Measurements from ENCODE around the gene MED26.

MED26 gene

DNA sequence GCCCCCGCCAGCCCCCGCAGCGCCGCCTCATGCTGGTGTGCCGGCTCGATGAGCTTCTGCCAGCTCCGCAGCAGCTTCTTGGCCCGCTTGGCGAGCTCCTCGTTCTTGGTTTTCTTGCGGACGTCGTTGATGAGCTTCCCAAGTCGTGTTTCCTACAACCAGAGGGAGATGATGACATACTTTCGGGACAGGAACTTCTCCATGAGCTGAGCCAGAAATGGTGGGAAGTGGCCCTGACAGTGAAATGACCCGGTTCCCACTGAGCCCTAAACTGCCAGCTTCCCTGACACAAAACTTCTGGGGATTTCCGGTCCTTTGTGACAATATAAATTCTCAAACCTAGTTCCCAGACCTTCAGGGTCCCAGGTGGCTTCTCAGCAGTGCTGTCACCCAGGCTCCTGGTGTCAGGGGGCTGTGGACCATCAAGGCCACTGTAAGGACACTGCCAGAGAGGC is 50.4 kb downstream of the MED26 start (continued):
- no peak for TF ChIP-seq ZNF544 (tag by site-specific recombination; IDR thresholded peaks at IDR 0.05)
- TF ChIP-seq, protein P1, sequence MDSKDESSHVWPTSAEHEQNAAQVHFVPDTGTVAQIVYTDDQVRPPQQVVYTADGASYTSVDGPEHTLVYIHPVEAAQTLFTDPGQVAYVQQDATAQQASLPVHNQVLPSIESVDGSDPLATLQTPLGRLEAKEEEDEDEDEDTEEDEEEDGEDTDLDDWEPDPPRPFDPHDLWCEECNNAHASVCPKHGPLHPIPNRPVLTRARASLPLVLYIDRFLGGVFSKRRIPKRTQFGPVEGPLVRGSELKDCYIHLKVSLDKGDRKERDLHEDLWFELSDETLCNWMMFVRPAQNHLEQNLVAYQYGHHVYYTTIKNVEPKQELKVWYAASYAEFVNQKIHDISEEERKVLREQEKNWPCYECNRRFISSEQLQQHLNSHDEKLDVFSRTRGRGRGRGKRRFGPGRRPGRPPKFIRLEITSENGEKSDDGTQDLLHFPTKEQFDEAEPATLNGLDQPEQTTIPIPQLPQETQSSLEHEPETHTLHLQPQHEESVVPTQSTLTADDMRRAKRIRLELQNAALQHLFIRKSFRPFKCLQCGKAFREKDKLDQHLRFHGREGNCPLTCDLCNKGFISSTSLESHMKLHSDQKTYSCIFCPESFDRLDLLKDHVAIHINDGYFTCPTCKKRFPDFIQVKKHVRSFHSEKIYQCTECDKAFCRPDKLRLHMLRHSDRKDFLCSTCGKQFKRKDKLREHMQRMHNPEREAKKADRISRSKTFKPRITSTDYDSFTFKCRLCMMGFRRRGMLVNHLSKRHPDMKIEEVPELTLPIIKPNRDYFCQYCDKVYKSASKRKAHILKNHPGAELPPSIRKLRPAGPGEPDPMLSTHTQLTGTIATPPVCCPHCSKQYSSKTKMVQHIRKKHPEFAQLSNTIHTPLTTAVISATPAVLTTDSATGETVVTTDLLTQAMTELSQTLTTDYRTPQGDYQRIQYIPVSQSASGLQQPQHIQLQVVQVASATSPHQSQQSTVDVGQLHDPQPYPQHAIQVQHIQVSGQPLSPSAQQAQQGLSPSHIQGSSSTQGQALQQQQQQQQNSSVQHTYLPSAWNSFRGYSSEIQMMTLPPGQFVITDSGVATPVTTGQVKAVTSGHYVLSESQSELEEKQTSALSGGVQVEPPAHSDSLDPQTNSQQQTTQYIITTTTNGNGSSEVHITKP (tag by site-specific recombination; IDR thresholded peaks at IDR 0.05): no peak

DNA sequence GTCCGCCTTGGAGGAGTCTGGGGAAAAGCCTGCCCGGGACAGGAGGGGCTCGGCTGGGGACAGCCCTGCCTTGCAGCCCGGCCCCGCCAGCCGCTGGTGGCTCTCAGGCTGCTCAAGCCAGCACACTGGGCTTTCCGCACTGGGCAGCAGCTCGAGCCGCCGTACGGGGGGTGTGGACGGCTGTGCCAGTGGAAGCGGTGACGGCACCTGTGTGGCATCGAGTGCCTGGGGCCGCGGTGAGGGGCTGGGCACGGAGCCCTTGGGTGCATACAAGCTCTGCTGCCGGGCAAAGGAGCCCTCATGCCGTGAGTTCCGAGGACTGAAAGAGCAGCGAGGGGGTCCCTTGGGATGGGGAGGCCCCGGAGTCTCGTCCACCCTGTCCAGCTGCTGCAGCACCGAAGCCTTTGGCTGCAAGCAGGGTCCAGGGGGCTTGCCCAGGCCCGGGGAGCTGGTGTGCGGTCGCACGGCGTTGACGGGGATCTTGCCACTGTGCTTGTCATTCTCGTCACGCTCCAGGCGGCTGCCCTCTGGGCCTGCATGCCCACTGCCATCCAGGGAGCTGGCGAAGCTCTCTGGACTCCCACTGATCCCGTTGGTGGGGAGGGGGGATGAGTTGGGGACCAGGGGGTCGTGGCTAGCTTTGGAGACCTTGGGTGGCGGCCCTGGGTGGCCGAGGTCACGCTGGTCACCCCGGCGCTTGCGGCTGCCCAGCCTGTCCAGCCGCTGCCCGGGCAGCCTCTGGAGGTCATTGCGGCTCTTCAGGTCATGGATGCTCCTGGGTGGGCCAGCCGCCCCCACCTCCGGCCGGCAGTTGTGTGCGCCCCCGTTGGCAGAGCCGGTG is 51.1 kb downstream of the MED26 start:
- ChIA-PET POLR2A (no interaction called here), CTCF (no interaction called here)
- H3K4me3 ChIP-seq (ENCODE audit: low read depth, low read length): no peak overlapping the region
- TF ChIP-seq ZNF112 (tag by site-specific recombination; IDR thresholded peaks at IDR 0.05) (no peak), ZNF416 (tag by site-specific recombination; IDR thresholded peaks at IDR 0.05) (no peak), ZNF10 (tag by site-specific recombination; IDR thresholded peaks at IDR 0.05) (no peak), BCL11A (tag by site-specific recombination; IDR thresholded peaks at IDR 0.05; ENCODE audit: low read depth) (no peak)
- TF ChIP-seq, protein P2, sequence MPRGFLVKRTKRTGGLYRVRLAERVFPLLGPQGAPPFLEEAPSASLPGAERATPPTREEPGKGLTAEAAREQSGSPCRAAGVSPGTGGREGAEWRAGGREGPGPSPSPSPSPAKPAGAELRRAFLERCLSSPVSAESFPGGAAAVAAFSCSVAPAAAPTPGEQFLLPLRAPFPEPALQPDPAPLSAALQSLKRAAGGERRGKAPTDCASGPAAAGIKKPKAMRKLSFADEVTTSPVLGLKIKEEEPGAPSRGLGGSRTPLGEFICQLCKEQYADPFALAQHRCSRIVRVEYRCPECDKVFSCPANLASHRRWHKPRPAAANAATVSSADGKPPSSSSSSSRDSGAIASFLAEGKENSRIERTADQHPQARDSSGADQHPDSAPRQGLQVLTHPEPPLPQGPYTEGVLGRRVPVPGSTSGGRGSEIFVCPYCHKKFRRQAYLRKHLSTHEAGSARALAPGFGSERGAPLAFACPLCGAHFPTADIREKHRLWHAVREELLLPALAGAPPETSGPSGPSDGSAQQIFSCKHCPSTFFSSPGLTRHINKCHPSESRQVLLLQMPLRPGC (tag by site-specific recombination; IDR thresholded peaks at IDR 0.05): no peak
- H3K9me3 ChIP-seq (ENCODE audit: control insufficient read depth, insufficient read depth, low read depth, low read length): no peaks in the 10 kb centered on the region
- no peaks in the 10 kb centered on the region for H3K4me1 ChIP-seq (ENCODE audit: control insufficient read depth, insufficient read depth, low read length)
- no peak overlapping the region for H3K27ac ChIP-seq (ENCODE audit: extremely low read depth, low read depth, low read length)
- H3K36me3 ChIP-seq (ENCODE audit: control insufficient read depth in 2 of 2, insufficient read depth in 1 of 2, low read length in 2 of 2): peaks cover 0 to 52% of the 10 kb centered on the region in 2 experiments; a peak in 1 of 3 replicates

DNA sequence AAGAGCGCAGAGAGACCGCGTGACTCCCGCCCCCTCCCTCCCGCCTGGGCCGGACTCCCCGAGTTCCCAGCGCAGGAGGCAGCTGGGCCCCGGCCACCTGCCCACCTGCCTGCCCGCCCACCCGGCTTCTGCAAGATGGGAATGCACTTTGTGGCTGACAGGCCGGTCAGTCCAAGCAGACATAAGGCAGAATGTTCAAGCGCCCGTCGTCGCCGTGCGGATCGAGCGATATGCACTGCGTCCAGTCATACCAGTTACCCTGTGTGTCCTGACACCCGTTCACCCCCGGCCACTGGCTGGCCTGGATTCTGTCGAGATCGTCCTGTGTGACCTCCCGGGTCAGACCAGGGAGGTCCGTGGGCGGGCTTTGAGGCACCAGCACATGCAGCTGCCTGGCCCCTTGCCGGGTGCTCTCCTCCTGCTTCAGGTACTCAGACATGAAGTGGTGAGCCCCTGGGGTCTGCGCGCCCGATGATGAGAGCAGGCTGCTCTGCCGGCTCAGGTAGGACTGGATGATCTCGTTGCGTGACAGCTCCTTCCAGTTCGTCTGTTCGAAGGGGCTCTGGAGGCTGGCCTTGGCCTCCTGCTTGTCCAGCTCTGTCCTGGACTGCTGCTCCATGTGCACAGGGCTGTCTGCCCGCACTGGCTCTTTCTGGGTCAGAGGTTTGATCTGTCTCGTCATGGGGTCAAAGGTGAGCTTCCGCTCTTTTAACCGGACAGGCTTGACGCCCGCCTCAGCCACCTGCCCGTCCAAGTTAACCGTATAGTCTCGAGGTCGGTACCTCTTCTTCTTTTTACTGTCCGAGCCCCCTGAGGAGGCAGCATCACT is 51.9 kb downstream of the MED26 start:
- H3K9me3 ChIP-seq (ENCODE audit: control insufficient read depth, insufficient read depth, low read depth, low read length): no peaks in the 10 kb centered on the region
- CTCF ChIA-PET: interaction anchor here (0.6 kb wide), 1 partner anchor 36 kb away, joined by 3 read pairs; no protein-coding TSS in a partner anchor
- no peak overlapping the region for H3K4me3 ChIP-seq (ENCODE audit: low read depth, low read length)
- POLR2A ChIA-PET: no interaction called here
- H3K27ac ChIP-seq (ENCODE audit: extremely low read depth, low read depth, low read length): no peak overlapping the region; the same call in 1 of the 2 replicates
- peaks cover 0 to 52% of the 10 kb centered on the region in 2 experiments; a peak in 1 of 3 replicates for H3K36me3 ChIP-seq (ENCODE audit: control insufficient read depth in 2 of 2, insufficient read depth in 1 of 2, low read length in 2 of 2)
- H3K4me1 ChIP-seq (ENCODE audit: control insufficient read depth, insufficient read depth, low read length): peaks cover 2% of the 10 kb centered on the region; the same call in 1 of the 2 replicates
- no peak for TF ChIP-seq OVOL3 (tag by site-specific recombination; IDR thresholded peaks at IDR 0.05)
- no peak for TF ChIP-seq ZNF404 (tag by site-specific recombination; IDR thresholded peaks at IDR 0.05)
- no peak for TF ChIP-seq KLF9 (tag by site-specific recombination; IDR thresholded peaks at IDR 0.05; ENCODE audit: low read depth)
- peak; percentile 10; the same call in 1 of the 2 replicates for TF ChIP-seq SP2 (tag by site-specific recombination; IDR thresholded peaks at IDR 0.05)
- TF ChIP-seq, protein P3, sequence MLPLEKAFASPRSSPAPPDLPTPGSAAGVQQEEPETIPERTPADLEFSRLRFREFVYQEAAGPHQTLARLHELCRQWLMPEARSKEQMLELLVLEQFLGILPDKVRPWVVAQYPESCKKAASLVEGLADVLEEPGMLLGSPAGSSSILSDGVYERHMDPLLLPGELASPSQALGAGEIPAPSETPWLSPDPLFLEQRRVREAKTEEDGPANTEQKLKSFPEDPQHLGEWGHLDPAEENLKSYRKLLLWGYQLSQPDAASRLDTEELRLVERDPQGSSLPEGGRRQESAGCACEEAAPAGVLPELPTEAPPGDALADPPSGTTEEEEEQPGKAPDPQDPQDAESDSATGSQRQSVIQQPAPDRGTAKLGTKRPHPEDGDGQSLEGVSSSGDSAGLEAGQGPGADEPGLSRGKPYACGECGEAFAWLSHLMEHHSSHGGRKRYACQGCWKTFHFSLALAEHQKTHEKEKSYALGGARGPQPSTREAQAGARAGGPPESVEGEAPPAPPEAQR (tag by site-specific recombination; IDR thresholded peaks at IDR 0.05): no peak
- TF ChIP-seq, protein P4, sequence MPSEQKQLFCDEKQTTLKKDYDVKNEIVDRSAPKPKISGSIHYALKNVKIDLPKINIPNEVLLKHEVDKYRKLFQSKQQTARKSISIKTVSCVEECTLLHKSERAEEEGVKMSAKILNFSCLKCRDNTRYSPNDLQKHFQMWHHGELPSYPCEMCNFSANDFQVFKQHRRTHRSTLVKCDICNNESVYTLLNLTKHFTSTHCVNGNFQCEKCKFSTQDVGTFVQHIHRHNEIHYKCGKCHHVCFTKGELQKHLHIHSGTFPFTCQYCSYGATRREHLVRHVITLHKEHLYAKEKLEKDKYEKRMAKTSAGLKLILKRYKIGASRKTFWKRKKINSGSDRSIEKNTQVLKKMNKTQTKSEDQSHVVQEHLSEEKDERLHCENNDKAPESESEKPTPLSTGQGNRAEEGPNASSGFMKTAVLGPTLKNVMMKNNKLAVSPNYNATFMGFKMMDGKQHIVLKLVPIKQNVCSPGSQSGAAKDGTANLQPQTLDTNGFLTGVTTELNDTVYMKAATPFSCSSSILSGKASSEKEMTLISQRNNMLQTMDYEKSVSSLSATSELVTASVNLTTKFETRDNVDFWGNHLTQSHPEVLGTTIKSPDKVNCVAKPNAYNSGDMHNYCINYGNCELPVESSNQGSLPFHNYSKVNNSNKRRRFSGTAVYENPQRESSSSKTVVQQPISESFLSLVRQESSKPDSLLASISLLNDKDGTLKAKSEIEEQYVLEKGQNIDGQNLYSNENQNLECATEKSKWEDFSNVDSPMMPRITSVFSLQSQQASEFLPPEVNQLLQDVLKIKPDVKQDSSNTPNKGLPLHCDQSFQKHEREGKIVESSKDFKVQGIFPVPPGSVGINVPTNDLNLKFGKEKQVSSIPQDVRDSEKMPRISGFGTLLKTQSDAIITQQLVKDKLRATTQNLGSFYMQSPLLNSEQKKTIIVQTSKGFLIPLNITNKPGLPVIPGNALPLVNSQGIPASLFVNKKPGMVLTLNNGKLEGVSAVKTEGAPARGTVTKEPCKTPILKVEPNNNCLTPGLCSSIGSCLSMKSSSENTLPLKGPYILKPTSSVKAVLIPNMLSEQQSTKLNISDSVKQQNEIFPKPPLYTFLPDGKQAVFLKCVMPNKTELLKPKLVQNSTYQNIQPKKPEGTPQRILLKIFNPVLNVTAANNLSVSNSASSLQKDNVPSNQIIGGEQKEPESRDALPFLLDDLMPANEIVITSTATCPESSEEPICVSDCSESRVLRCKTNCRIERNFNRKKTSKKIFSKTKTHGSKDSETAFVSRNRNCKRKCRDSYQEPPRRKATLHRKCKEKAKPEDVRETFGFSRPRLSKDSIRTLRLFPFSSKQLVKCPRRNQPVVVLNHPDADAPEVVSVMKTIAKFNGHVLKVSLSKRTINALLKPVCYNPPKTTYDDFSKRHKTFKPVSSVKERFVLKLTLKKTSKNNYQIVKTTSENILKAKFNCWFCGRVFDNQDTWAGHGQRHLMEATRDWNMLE (tag by site-specific recombination; conservative IDR thresholded peaks at IDR 0.05; ENCODE audit: low read depth): no peak
- TF ChIP-seq ZNF202 (tag by site-specific recombination; IDR thresholded peaks at IDR 0.05; ENCODE audit: borderline replicate concordance): no peak

Data from HEK293 (cell line).